ENCODE measurements around the gene CNN2. TPM values are rescaled to one million over a fixed set of nuclear protein-coding genes. Genes with fewer than 3 reads are reported as not detected.
A peak's percentile ranks its signal among the peaks of the same experiment; 100 is the strongest.

Gene CNN2
- total RNA-seq, 2 donors from 2014 or later, result 47.8 to 48.5 TPM

DNA sequence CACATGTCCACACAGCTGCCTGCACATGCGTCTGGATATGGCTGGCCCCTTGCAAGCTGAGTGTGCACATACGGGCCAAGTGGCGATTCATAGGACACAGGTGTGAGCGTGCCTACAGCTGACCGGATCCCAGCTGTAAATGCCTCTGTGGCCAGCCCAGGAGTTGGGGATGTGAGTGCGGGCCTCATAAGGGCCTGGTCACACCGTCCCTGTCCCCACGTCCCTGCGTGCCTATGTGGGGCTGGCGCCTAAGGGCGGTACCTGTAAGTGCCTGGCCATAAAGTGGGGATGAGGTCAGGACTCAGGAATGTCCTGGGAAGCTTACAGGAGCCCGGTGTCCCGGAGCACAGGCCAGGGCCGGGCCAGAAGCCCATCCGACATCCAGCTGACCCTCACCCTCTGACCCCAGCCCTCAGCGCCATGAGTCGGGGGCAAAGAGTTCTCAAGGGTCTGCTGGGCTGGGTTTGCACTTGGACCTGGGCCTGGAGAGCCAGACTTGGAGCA, 39.2 kb downstream of the CNN2 start:
- Histone ChIP-seq H3K36me3 (no peaks in the 10 kb centered on the region), H3K27ac (no peak overlapping the region), H3K4me1 (peaks cover 0 to 38% of the 10 kb centered on the region in 2 donors), H3K27me3 (peaks cover 11 to 22% of the 10 kb centered on the region in 2 donors), H3K4me3 (no peak overlapping the region), H3K9me3 (no peaks in the 10 kb centered on the region)
- DNase-seq (ENCODE audit: low spot score), result no peak
- TF ChIP-seq, protein P1, sequence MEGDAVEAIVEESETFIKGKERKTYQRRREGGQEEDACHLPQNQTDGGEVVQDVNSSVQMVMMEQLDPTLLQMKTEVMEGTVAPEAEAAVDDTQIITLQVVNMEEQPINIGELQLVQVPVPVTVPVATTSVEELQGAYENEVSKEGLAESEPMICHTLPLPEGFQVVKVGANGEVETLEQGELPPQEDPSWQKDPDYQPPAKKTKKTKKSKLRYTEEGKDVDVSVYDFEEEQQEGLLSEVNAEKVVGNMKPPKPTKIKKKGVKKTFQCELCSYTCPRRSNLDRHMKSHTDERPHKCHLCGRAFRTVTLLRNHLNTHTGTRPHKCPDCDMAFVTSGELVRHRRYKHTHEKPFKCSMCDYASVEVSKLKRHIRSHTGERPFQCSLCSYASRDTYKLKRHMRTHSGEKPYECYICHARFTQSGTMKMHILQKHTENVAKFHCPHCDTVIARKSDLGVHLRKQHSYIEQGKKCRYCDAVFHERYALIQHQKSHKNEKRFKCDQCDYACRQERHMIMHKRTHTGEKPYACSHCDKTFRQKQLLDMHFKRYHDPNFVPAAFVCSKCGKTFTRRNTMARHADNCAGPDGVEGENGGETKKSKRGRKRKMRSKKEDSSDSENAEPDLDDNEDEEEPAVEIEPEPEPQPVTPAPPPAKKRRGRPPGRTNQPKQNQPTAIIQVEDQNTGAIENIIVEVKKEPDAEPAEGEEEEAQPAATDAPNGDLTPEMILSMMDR (IDR thresholded peaks at IDR 0.05), result no peak

DNA sequence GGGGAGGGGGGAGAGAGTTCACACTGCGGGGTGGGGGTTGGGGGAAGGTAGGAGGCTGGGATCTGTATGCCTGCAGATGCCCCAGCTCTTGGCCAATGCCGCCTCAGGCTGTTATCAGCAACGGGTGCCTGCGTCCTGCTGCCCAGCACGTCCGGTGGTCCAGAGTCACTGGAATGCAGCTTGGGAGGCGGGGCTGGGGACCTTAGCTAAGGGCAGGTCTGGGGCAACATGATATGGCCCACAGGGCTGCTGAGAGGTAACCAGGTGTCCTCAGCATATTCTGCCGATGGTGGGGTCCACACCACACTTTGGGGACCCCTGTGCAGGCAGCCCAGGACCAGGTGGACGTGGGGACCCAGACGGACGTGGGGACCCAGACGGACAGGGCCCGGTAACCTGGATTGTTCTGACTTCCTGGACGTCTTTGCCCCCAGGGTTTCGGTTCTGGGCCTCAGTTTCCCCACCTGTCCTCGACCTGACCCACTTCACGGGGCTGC, 39.9 kb downstream of the CNN2 start:
- H3K27me3 ChIP-seq, result peaks cover 11 to 22% of the 10 kb centered on the region in 2 donors
- no peak for DNase-seq (ENCODE audit: low spot score)
- H3K4me1 ChIP-seq, result peaks cover 0 to 39% of the 10 kb centered on the region in 2 donors
- no peaks in the 10 kb centered on the region for H3K9me3 ChIP-seq
- H3K4me3 ChIP-seq, result peak overlapping the region in 1 of 2 donors; percentile 48
- no peak overlapping the region for H3K27ac ChIP-seq
- no peaks in the 10 kb centered on the region for H3K36me3 ChIP-seq
- TF ChIP-seq, protein P1 (IDR thresholded peaks at IDR 0.05), result no peak

DNA sequence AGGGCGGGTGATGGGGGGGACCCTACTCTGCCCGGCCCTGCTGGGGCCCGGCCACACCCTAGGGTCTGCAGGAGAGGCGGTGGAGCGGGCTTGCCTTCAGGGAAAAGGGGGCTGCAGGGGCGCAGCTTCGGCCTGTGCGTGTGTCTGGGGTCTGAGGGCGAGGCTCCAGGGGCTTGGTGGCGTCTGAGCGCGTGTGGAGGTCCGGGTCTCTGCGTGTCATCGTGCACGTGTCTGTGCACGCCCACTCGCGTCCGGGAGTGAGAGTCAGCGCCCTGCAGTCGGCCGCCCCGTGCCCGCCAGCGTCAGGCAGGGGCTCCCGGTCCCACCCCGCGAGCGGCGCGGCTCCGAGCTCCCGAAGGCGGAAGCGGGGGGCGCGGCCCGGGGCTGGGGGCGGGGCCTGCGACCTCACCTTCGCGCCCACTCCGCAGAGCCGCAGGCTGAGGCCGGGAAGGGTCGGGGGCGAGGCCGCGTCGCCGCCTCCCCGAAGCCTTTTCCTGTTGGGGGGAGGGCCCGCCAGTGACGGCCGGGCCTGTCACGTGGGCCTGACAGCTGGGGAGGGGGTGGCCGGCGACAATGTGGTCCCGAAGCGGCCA, 40.4 kb downstream of the CNN2 start, which contains the start of gene ARHGAP45:
Gene ARHGAP45, plus strand, starts transcription at position 420 of the 593 bp plus-strand sequence. CDS start 239 bp downstream, outside the sequence.
- H3K4me1 ChIP-seq, result peaks cover 0 to 44% of the 10 kb centered on the region in 2 donors
- peaks cover 11 to 22% of the 10 kb centered on the region in 2 donors for H3K27me3 ChIP-seq
- no peaks in the 10 kb centered on the region for H3K36me3 ChIP-seq
- peak within 1 kb of the TSS; percentile 12 to 48 for H3K27ac ChIP-seq
- H3K9me3 ChIP-seq, result no peaks in the 10 kb centered on the region
- TF ChIP-seq, protein P1 (IDR thresholded peaks at IDR 0.05), result no peak
- H3K4me3 ChIP-seq, result peak within 1 kb of the TSS; percentile 26 to 48
- no peak for DNase-seq (ENCODE audit: low spot score)

DNA sequence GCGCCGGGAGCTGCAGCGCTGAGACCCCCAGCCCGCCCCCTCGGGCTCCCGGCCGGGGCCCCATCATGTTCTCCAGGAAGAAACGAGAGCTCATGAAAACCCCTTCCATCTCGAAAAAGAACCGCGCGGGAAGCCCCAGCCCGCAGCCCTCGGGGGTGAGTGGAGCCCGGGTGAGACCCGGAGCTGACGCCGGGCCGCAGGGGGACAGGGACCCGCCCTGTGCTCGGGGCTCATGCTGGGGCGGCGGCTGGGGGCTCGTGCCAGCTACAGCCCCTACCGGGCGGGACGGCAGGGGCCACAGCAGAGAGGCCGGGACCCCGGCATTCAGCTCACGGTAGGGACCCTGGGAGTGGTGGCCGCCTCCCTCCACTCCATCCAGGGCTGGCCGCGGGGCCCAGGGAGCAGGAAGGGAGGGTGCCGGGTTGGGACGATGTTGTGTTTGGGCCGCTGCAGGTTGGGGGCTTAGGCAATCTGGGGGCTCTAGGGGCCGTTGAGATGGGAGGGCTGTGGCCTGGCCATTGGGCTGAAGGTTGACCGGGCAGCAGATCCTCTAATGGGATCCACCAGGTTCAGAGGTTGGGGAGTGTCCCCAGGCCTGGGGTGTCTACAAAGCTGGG, 41.0 kb downstream of the CNN2 start:
- H3K4me3 ChIP-seq, result peak overlapping the region; percentile 26 to 48
- H3K36me3 ChIP-seq, result no peaks in the 10 kb centered on the region
- H3K4me1 ChIP-seq, result peaks cover 0 to 44% of the 10 kb centered on the region in 2 donors
- TF ChIP-seq, protein P1 (IDR thresholded peaks at IDR 0.05), result no peak
- peaks cover 11 to 22% of the 10 kb centered on the region in 2 donors for H3K27me3 ChIP-seq
- peak overlapping the region; percentile 12 to 48 for H3K27ac ChIP-seq
- no peaks in the 10 kb centered on the region for H3K9me3 ChIP-seq
- no peak for DNase-seq (ENCODE audit: low spot score)

DNA sequence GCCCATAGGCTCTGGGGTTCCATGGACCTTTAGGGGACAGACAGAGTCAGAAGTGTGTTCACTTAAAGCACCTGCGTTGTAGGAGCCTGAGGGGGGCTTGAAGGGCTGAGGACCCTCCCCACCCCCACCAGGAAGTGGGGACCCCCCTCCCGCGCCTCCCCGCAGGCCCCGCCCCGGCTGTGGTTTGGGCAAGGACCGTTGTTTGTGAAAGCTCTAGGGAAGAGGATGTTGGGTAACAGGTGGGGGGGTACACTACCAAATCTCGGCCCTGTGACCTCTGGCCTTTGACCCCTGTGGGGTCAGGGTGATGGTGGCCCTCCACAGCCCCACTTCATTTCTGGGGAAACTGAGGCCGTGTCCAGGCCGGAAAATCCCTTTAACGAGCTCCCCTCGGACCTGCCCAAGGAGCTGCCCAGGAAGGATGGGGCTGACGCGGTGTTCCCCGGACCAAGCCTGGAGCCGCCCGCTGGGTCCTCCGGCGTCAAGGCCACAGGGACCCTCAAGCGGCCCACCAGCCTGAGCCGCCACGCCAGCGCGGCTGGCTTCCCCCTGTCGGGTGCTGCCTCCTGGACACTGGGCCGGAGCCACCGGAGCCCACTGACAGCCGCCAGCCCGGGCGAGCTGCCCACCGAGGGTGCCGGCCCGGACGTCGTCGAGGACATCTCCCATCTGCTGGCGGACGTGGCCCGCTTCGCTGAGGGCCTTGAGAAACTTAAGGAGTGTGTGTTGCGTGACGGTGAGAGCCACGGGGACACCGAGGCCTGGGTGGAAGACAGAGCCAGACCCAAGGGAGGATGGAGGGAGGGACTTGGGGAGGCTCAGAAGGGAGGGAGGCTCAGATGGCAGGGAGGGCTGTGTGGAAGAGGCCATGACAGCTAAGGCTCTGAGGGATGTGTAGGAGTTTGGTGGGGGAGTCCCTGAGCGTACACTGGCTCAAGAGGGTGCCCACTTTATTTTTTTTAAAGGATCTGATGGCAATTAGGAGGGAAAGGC, 41.9 kb downstream of the CNN2 start:
- Histone ChIP-seq H3K27me3 (peaks cover 11 to 22% of the 10 kb centered on the region in 2 donors), H3K36me3 (no peaks in the 10 kb centered on the region), H3K9me3 (no peaks in the 10 kb centered on the region), H3K4me1 (peaks cover 0 to 44% of the 10 kb centered on the region in 2 donors), H3K4me3 (peak overlapping the region; percentile 26 to 48), H3K27ac (peak overlapping the region; percentile 41 to 48)
- no peak for DNase-seq (ENCODE audit: low spot score)
- TF ChIP-seq, protein P1 (IDR thresholded peaks at IDR 0.05), result no peak

All from right atrium auricular region (tissue), 2 donors.